SU-DHL-6 (cell line): Measurements from ENCODE around the gene DLG2.

Source experiments
- H2AFZ ChIP-seq: fragments of 200-600 bp; sonication (generic); 2 replicates; pipeline ENCODE4 v1.6.1; 2014; ENCODE audit warnings: low read depth, mild to moderate bottlenecking, moderate library complexity, mixed read lengths, antibody characterized with exemption, low read length; ENCODE audit not compliant: severe bottlenecking
- H3F3A ChIP-seq: fragments of 200-600 bp; shearing (Covaris generic); 2 replicates; pipeline ENCODE4 v1.6.0; 2016; ENCODE audit warnings: antibody characterized with exemption, mild to moderate bottlenecking; ENCODE audit not compliant: insufficient read depth
- H3K27ac ChIP-seq: fragments of 200-600 bp; sonication (generic); 2 replicates; pipeline ENCODE4 v1.5.1; 2016; ENCODE audit warnings: low read depth, mild to moderate bottlenecking, low read length, moderate library complexity, mixed read lengths
- H3K27me3 ChIP-seq: fragments of 200-600 bp; sonication (generic), shearing (Covaris generic); 2 replicates; pipeline ENCODE4 v1.6.0; 2014; ENCODE audit warnings: mild to moderate bottlenecking, low read length
- H3K36me3 ChIP-seq: fragments of 200-600 bp; sonication (generic); 2 replicates; pipeline ENCODE4 v1.6.1; 2014; ENCODE audit warnings: mild to moderate bottlenecking, low read length, mixed read lengths
- H3K4me2 ChIP-seq: fragments of 300-600, 200-600 bp; shearing (Covaris generic), sonication (generic); 2 replicates; pipeline ENCODE4 v1.6.0; 2014; ENCODE audit warnings: low read length, low read depth, mild to moderate bottlenecking; ENCODE audit not compliant: poor library complexity, severe bottlenecking
- H3K4me3 ChIP-seq: fragments of 200-600 bp; sonication (generic); 2 replicates; pipeline ENCODE4 v1.5.1; 2014; ENCODE audit warnings: antibody characterized with exemption, low read length, mild to moderate bottlenecking, mixed read lengths; ENCODE audit not compliant: insufficient read depth, poor library complexity, severe bottlenecking
- H3K79me2 ChIP-seq: fragments of 200-600 bp; sonication (generic); 2 replicates; pipeline ENCODE4 v1.6.1; 2014; ENCODE audit warnings: mild to moderate bottlenecking, low read length, moderate library complexity; ENCODE audit not compliant: insufficient read depth
- H3K9ac ChIP-seq: fragments of 200-600 bp; sonication (generic); 2 replicates; pipeline ENCODE4 v1.7.0; 2014; ENCODE audit warnings: mild to moderate bottlenecking, low read length
- H3K9me2 ChIP-seq: fragments of 200-600 bp; sonication (generic); replicated peaks from 2 replicates; pipeline ENCODE4 v1.6.1; 2014; ENCODE audit warnings: low read length; ENCODE audit not compliant: insufficient read depth
- H3K9me3 ChIP-seq: fragments of 200-600 bp; sonication (generic); 2 replicates; pipeline ENCODE4 v1.6.1; 2014; ENCODE audit warnings: low read length, mixed read lengths; ENCODE audit not compliant: insufficient read depth
- H4K20me1 ChIP-seq: fragments of 200-600 bp; sonication (generic); 2 replicates; pipeline ENCODE4 v1.6.1; 2014; ENCODE audit warnings: low read depth, mild to moderate bottlenecking, antibody characterized with exemption, low read length, moderate library complexity, mixed read lengths
- EZH2phosphoT487 ChIP-seq: fragments of 200-600 bp; sonication (generic), shearing (Covaris generic); conservative IDR thresholded peaks from 2 replicates; pipeline ENCODE4 v1.6.1; 2018; ENCODE audit warnings: mild to moderate bottlenecking, antibody characterized with exemption, low read length, moderate library complexity, mixed read lengths
- TF ChIP-seq, protein P1 (sequence below): fragments of 200-600 bp; sonication (generic); IDR thresholded peaks from one replicate; pipeline ENCODE4 v1.5.1; 2017; ENCODE audit warnings: antibody characterized with exemption, mild to moderate bottlenecking, low read length, moderate library complexity; ENCODE audit not compliant: insufficient read depth, poor library complexity, severe bottlenecking

The DLG2 gene

DNA sequence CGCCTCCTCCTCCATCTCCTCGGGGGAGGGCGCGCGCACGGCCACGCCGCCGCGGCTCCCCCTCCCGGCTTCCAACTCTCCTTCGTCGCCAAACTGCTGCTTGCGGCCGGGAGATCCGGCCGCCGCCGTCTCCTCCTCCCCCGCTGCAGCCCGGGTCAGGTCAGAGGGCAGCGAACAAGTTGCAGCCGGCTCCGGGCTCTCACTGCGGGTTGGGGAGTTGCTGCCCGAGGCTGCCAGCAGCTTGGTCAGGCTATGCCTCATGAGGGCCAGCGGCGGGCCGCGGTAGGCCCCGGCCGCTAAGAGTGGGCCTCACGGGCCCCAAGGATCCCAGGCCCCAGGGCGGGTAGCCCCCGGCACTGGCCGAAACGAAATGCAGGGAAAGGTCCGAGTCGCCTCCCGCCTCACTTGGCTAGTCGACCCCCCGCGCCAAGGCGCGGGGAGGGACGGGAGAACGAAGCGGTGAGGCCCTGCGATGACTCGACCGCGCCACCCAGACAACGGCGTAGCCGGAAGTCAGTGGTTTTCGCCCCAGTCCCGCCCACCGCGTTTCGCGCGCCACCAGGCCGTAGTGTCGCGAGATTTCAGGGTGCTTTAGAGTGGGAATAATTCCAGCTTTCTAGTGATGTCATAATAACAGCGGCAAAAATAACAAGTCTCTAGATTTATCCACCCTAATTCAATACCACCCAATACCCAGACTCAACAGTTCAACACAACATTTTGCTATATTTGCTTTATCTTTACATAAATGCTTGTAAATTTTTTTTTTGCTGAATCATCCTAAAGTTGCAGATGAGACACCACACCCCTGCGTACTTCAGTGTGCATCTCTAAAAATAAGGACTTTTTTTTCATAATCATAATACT is 37.7 kb upstream of the DLG2 start, which contains the start of gene CREBZF:
Gene CREBZF, minus strand, starts transcription at position 515 of the 867 bp plus-strand sequence. Its CDS starts 254 bp downstream, at position 261.
- TF ChIP-seq, protein P1, sequence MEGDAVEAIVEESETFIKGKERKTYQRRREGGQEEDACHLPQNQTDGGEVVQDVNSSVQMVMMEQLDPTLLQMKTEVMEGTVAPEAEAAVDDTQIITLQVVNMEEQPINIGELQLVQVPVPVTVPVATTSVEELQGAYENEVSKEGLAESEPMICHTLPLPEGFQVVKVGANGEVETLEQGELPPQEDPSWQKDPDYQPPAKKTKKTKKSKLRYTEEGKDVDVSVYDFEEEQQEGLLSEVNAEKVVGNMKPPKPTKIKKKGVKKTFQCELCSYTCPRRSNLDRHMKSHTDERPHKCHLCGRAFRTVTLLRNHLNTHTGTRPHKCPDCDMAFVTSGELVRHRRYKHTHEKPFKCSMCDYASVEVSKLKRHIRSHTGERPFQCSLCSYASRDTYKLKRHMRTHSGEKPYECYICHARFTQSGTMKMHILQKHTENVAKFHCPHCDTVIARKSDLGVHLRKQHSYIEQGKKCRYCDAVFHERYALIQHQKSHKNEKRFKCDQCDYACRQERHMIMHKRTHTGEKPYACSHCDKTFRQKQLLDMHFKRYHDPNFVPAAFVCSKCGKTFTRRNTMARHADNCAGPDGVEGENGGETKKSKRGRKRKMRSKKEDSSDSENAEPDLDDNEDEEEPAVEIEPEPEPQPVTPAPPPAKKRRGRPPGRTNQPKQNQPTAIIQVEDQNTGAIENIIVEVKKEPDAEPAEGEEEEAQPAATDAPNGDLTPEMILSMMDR, result no peak
- no peak for TF ChIP-seq EZH2phosphoT487

DNA sequence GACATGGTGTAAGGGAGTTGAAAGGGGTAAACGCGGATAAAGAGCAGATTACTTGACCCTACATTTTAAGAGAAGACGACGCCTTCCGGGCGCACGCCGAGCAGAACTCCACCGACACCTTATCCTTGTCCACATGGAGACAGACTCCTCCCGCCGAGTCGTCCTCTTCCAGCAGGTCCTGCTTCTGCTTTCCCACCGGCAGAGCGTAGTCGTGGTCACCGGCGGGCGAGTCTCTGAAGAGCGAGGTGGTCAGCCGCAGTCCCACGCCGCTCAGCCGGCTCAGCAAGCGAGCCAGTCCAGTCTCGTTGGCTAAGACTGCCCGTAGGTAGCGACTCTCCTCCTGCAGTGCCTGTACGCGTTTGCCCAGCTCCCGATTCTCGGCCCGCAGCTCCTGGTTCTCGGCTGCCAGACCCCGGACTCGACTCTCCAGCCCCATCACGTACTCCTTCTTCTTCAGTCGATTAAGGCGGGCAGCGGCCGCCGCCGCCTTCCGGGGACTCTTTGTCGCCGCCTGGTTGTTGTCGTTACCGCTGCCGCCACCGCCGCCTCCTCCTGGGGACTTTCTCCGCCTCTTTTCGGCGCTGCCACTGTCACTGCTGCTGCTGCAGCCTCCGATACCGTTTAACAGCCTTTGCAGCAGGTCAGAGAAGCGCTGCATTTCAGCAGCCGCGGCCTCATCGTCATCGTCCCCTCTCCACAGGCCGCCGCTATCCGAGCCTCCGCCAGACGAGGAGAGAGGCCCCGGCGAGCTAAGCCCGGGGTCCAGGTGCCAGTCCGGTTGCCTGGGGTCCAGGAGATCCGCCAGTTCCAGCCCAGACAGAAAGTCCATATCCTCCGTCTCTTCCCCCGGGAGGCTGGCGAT is 36.8 kb upstream of the DLG2 start:
- Histone ChIP-seq H3K9me2 (no peaks in the 10 kb centered on the region), H3K27ac (peak overlapping the region; percentile 90), H3K27me3 (no peaks in the 10 kb centered on the region), H3K9me3 (no peaks in the 10 kb centered on the region), H4K20me1 (peaks cover 47% of the 10 kb centered on the region), H3K4me2 (peak overlapping the region; percentile 74), H3F3A (peaks cover 15% of the 10 kb centered on the region), H3K79me2 (peaks cover 59% of the 10 kb centered on the region), H3K9ac (peak overlapping the region; percentile 100), H3K36me3 (peaks cover 42% of the 10 kb centered on the region), H3K4me3 (peak overlapping the region; percentile 61), H2AFZ (peak overlapping the region; percentile 82)
- TF ChIP-seq, protein P1, result peak; percentile 33
- TF ChIP-seq EZH2phosphoT487, result no peak

More for the DNA sequence above, 37.7 kb upstream of the DLG2 start, which contains the start of gene CREBZF:
- peaks cover 33% of the 10 kb centered on the region for H3K36me3 ChIP-seq
- peaks cover 50% of the 10 kb centered on the region for H3K79me2 ChIP-seq
- peak within 1 kb of the TSS; percentile 74 for H3K4me2 ChIP-seq
- H4K20me1 ChIP-seq, result peaks cover 38% of the 10 kb centered on the region
- peaks cover 14% of the 10 kb centered on the region for H3F3A ChIP-seq
- no peaks in the 10 kb centered on the region for H3K9me2 ChIP-seq
- H3K9me3 ChIP-seq, result no peaks in the 10 kb centered on the region
- H3K4me3 ChIP-seq, result peak within 1 kb of the TSS; percentile 61
- peak within 1 kb of the TSS; percentile 90 for H3K27ac ChIP-seq
- peak within 1 kb of the TSS; percentile 82 for H2AFZ ChIP-seq
- peak within 1 kb of the TSS; percentile 100 for H3K9ac ChIP-seq
- H3K27me3 ChIP-seq, result no peaks in the 10 kb centered on the region

DNA sequence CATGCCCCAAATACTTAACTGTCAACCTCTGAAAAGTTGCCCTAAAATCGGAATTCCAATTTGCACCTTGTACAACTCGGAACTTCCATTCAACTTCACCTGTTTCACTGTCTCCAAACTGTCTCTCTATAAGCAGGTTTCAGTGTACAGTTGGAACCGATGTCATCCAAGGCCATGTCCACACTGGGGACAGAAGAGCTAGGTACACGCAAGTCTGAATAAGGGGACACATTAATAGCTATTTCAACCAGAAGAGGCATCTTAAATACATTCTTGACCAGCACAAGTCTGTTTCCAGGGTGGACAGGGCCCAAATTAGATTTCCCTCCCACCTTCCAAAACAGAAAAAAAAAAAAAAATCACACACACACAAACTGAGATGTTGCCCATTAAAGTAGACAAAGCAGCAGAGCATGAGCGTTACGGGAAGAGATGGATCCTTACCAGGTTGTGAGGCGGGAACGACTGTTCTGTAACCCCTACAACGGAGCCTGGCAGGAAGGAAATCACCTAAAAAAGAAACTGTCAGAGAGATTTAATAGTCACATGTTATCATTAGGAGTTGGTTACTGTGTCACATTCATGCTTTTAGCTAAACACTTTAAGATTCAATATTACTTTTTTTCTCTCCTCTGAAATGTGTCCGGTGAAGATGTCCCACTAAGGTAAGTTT is 36.1 kb upstream of the DLG2 start:
- Histone ChIP-seq H4K20me1 (peaks cover 55% of the 10 kb centered on the region), H2AFZ (no peak overlapping the region), H3K9me3 (no peaks in the 10 kb centered on the region), H3K9ac (peak overlapping the region; percentile 100), H3K4me2 (peak overlapping the region; percentile 74), H3K79me2 (peaks cover 66% of the 10 kb centered on the region), H3F3A (peaks cover 22% of the 10 kb centered on the region), H3K27ac (peak overlapping the region; percentile 90), H3K36me3 (peaks cover 50% of the 10 kb centered on the region), H3K27me3 (no peaks in the 10 kb centered on the region), H3K9me2 (no peaks in the 10 kb centered on the region), H3K4me3 (peak overlapping the region; percentile 61)
- TF ChIP-seq EZH2phosphoT487, result no peak
- TF ChIP-seq, protein P1, result no peak
